Nephron (organoid): ENCODE measurements around the gene RAP1GAP2.

Experiments used
- H3K27ac Mint-ChIP-seq, 3 experiments: 2 replicates each; pipeline ENCODE4 v1.8.0; 2020; ENCODE audit warnings: mixed read lengths in 3 of 3, mild to moderate bottlenecking in 2 of 3, moderate library complexity in 1 of 3
- H3K27me3 Mint-ChIP-seq: 2 replicates; pipeline ENCODE4 v1.8.0; 2021; ENCODE audit warnings: low read depth, mild to moderate bottlenecking, moderate library complexity, mixed read lengths
- H3K36me3 Mint-ChIP-seq: 2 replicates; pipeline ENCODE4 v1.8.0; 2020; ENCODE audit warnings: low read depth, mixed read lengths
- H3K4me1 Mint-ChIP-seq: 2 replicates; pipeline ENCODE4 v1.8.0; 2020; ENCODE audit warnings: mixed read lengths
- H3K4me3 Mint-ChIP-seq, 3 experiments: 2 replicates each; pipeline ENCODE4 v1.8.0; 2020; ENCODE audit warnings: mild to moderate bottlenecking in 3 of 3, mixed read lengths in 3 of 3, moderate library complexity in 2 of 3
- H3K9me3 Mint-ChIP-seq: 2 replicates; pipeline ENCODE4 v1.8.0; 2020; ENCODE audit warnings: mixed read lengths
- CTCF ChIP-seq, 3 experiments: fragments of 200-600 bp; sonication (generic); IDR thresholded peaks; one replicate each; pipeline ENCODE4 v1.5.0; 2021; ENCODE audit warnings: antibody characterized with exemption in 3 of 3; ENCODE audit not compliant: unreplicated experiment in 3 of 3

Gene RAP1GAP2

DNA sequence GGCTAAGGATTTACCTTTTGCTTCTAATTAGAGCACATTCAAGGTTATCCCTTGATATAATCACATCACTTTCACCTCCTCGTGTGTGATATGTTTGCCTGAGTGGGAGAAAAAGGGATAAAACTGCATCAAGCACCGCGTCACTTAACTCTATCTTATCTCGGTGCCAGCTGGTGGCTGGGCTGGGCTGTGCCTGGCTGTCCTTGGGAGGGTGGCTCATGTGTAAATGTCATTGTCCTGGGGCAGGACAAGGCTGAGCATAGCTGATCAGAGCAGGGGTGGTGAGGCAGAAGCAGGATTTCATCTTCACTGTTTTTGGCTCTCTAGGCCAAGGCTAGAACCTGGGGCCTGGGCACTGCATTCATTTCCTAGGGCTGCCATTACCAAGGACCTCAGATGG, 105.3 kb downstream of the RAP1GAP2 start:
- peaks cover 9% of the 10 kb centered on the region for H3K4me1 Mint-ChIP-seq
- no peaks in the 10 kb centered on the region for H3K9me3 Mint-ChIP-seq
- no peak overlapping the region for H3K4me3 Mint-ChIP-seq
- no peaks in the 10 kb centered on the region for H3K36me3 Mint-ChIP-seq
- no peak for TF ChIP-seq CTCF (IDR thresholded peaks at IDR 0.05; ENCODE audit: unreplicated experiment in 3 of 3)
- peak overlapping the region in 2 of 3 experiments; percentile 19 to 74 for H3K27ac Mint-ChIP-seq
- peaks cover 23% of the 10 kb centered on the region for H3K27me3 Mint-ChIP-seq

GRCh38 chr17:2902546-2902945, 106.3 kb downstream of the RAP1GAP2 start:
- TF ChIP-seq CTCF (IDR thresholded peaks at IDR 0.05; ENCODE audit: unreplicated experiment in 3 of 3) = no peak
- Mint-ChIP-seq H3K27me3 (peaks cover 20% of the 10 kb centered on the region), H3K4me3 (no peak overlapping the region), H3K9me3 (peaks cover 3% of the 10 kb centered on the region), H3K4me1 (peaks cover 9% of the 10 kb centered on the region), H3K27ac (no peak overlapping the region), H3K36me3 (peaks cover 4% of the 10 kb centered on the region)

GRCh38 chr17:2903193-2903974, 107.1 kb downstream of the RAP1GAP2 start:
- peaks cover 14% of the 10 kb centered on the region for H3K4me1 Mint-ChIP-seq
- H3K4me3 Mint-ChIP-seq = no peak overlapping the region
- peaks cover 3% of the 10 kb centered on the region for H3K9me3 Mint-ChIP-seq
- H3K27me3 Mint-ChIP-seq = peaks cover 22% of the 10 kb centered on the region
- TF ChIP-seq CTCF (IDR thresholded peaks at IDR 0.05; ENCODE audit: unreplicated experiment in 3 of 3) = no peak
- peak overlapping the region; percentile 58 to 85 (median 79) for H3K27ac Mint-ChIP-seq
- H3K36me3 Mint-ChIP-seq = peaks cover 4% of the 10 kb centered on the region

- peaks cover 20% of the 10 kb centered on the region for H3K4me1 Mint-ChIP-seq
- peak overlapping the region in 2 of 3 experiments; percentile 79 to 85 for H3K27ac Mint-ChIP-seq
- peaks cover 4% of the 10 kb centered on the region for H3K36me3 Mint-ChIP-seq
- H3K4me3 Mint-ChIP-seq = no peak overlapping the region
- no peak for TF ChIP-seq CTCF (IDR thresholded peaks at IDR 0.05; ENCODE audit: unreplicated experiment in 3 of 3)
- H3K27me3 Mint-ChIP-seq = peaks cover 23% of the 10 kb centered on the region
- peaks cover 3% of the 10 kb centered on the region for H3K9me3 Mint-ChIP-seq
Measured at GRCh38 chr17:2904135-2904534, 107.9 kb downstream of the RAP1GAP2 start.

GRCh38 chr17:2905269-2905668, 109.0 kb downstream of the RAP1GAP2 start:
- H3K9me3 Mint-ChIP-seq = peaks cover 3% of the 10 kb centered on the region
- no peak overlapping the region for H3K4me3 Mint-ChIP-seq
- no peak for TF ChIP-seq CTCF (IDR thresholded peaks at IDR 0.05; ENCODE audit: unreplicated experiment in 3 of 3)
- peaks cover 25% of the 10 kb centered on the region for H3K27me3 Mint-ChIP-seq
- H3K27ac Mint-ChIP-seq = peak overlapping the region in 1 of 3 experiments; percentile 16
- peaks cover 4% of the 10 kb centered on the region for H3K36me3 Mint-ChIP-seq
- peaks cover 29% of the 10 kb centered on the region for H3K4me1 Mint-ChIP-seq
